ENCODE data around the gene PIP5K1C.

- TF ChIP-seq CTCF (IDR thresholded peaks at IDR 0.05 in 2 of 3, conservative IDR thresholded peaks at IDR 0.05 in 1 of 3; ENCODE audit: borderline replicate concordance in 1 of 3, insufficient read depth in 1 of 3, low read depth in 2 of 3, low read length in 2 of 3) (no peak), ZNF274 (IDR thresholded peaks at IDR 0.05; ENCODE audit: low read depth, low read length) (no peak), EZH2phosphoT487 (IDR thresholded peaks at IDR 0.05; ENCODE audit: borderline replicate concordance) (no peak), RAD21 (IDR thresholded peaks at IDR 0.05; ENCODE audit: low read depth) (no peak)
Measured at GRCh38 chr19:3642296-3642695, 58.0 kb downstream of the PIP5K1C start.
